GM19239 (cell line): ENCODE measurements around the gene PIAS2.
"Not testable (repeated sequence)": the region's sequence is repeated elsewhere in the genome, so short reads cannot be mapped to it uniquely, and the experiment has no call there.

Experiments
- DNase-seq: peaks from one replicate; pipeline ENCODE4 v3.0.0; 2011; ENCODE audit warnings: low spot score; ENCODE audit not compliant: insufficient read length
- FAIRE-seq: peaks from 2 replicates; lab custom pipeline; 2011; peaks lifted over from hg19 to GRCh38; lab: Jason Lieb, UNC

Gene PIAS2

GRCh38 chr18:46917108-46917802 lies at the start of gene PIAS2, which contains the start of gene KATNAL2:
PIAS2 (minus strand) TSS chr18:46917507; CDS start chr18:46917345, 162 bp downstream.
KATNAL2 (plus strand) TSS chr18:46917602; CDS start chr18:46946873, 29,271 bp downstream.
- FAIRE-seq, result no peak

GRCh38 chr18:46966266-46966665 lies 49.0 kb upstream of the PIAS2 start:
- DNase-seq, result not testable (repeated sequence)
- FAIRE-seq, result peak; percentile 75

More at GRCh38 chr18:46917108-46917802, at the start of gene PIAS2, which contains the start of gene KATNAL2:
- peak; percentile 77 for DNase-seq

GRCh38 chr18:46964579-46965293 lies 47.4 kb upstream of the PIAS2 start:
- DNase-seq, FAIRE-seq: not testable (repeated sequence)

GRCh38 chr18:46963656-46964578 lies 46.6 kb upstream of the PIAS2 start:
- FAIRE-seq, result not testable (repeated sequence)

GRCh38 chr18:46958209-46958608 lies 40.9 kb upstream of the PIAS2 start:
- no peak for DNase-seq
- FAIRE-seq, result no peak

More at GRCh38 chr18:46963656-46964578, 46.6 kb upstream of the PIAS2 start:
- not testable (repeated sequence) for DNase-seq

GRCh38 chr18:46953195-46953594 lies 35.9 kb upstream of the PIAS2 start:
- DNase-seq (no peak), FAIRE-seq (no peak)

GRCh38 chr18:46950064-46950656 lies 32.9 kb upstream of the PIAS2 start:
- DNase-seq, result no peak
- no peak for FAIRE-seq

- FAIRE-seq (peak; percentile 92), DNase-seq (peak; percentile 57)
These were observed 29.5 kb upstream of the PIAS2 start for GRCh38 chr18:46946656-46947282.

GRCh38 chr18:46942646-46943045 lies 25.3 kb upstream of the PIAS2 start:
- DNase-seq (no peak), FAIRE-seq (no peak)

- DNase-seq (no peak), FAIRE-seq (no peak)
These were observed 22.8 kb upstream of the PIAS2 start for GRCh38 chr18:46939998-46940571.

GRCh38 chr18:46939337-46939963 lies 22.1 kb upstream of the PIAS2 start:
- DNase-seq (no peak), FAIRE-seq (no peak)

GRCh38 chr18:46920653-46921052 lies 3.3 kb upstream of the PIAS2 start:
- FAIRE-seq, result no peak
- no peak for DNase-seq

GRCh38 chr18:46920067-46920466 lies 2.8 kb upstream of the PIAS2 start:
- FAIRE-seq, result no peak
- no peak for DNase-seq

- FAIRE-seq, result peak; percentile 68
These were observed 695 bp upstream of the PIAS2 start for GRCh38 chr18:46917803-46918600.

GRCh38 chr18:46916551-46917107 lies 678 bp downstream of the PIAS2 start:
- FAIRE-seq, result peak; percentile 61
- peak; percentile 40 for DNase-seq

More at GRCh38 chr18:46917803-46918600, 695 bp upstream of the PIAS2 start:
- DNase-seq, result peak; percentile 17

- peak; percentile 55 for FAIRE-seq
- DNase-seq, result no peak
These were observed 1.3 kb downstream of the PIAS2 start for GRCh38 chr18:46915800-46916550.

- no peak for FAIRE-seq
- no peak for DNase-seq
These were observed 6.5 kb downstream of the PIAS2 start for GRCh38 chr18:46910856-46911255.
